ENCODE measurements around the gene CNTNAP5. TPM values are rescaled to one million over a fixed set of nuclear protein-coding genes. Genes with fewer than 3 reads are reported as not detected.

CNTNAP5 gene
- total and polyA plus RNA-seq, 2 of the 13 experiments (the other 11 are each of a cell fraction or from before 2014, with no cell fraction given) = not detected

DNA sequence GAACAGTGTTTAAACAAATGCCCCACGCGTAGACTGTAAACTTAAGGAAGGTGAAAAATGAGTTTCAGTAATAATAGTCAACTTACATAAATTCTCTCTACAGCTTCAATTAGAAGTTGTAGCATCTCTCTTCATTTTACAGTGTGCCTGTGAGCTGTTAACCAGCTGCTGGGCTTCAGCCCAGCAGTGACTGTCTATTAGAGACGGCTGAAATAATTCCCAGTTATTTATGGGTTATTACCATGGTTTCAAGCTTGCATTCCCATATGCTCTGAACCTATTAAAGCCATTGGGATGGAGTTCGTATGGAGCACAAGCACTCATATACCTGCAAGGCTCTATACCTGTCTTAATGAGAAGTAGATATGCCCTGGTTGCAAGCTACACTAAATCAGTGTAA lies 501.1 kb downstream of the CNTNAP5 start (continued):
- TF ChIP-seq, protein P1, sequence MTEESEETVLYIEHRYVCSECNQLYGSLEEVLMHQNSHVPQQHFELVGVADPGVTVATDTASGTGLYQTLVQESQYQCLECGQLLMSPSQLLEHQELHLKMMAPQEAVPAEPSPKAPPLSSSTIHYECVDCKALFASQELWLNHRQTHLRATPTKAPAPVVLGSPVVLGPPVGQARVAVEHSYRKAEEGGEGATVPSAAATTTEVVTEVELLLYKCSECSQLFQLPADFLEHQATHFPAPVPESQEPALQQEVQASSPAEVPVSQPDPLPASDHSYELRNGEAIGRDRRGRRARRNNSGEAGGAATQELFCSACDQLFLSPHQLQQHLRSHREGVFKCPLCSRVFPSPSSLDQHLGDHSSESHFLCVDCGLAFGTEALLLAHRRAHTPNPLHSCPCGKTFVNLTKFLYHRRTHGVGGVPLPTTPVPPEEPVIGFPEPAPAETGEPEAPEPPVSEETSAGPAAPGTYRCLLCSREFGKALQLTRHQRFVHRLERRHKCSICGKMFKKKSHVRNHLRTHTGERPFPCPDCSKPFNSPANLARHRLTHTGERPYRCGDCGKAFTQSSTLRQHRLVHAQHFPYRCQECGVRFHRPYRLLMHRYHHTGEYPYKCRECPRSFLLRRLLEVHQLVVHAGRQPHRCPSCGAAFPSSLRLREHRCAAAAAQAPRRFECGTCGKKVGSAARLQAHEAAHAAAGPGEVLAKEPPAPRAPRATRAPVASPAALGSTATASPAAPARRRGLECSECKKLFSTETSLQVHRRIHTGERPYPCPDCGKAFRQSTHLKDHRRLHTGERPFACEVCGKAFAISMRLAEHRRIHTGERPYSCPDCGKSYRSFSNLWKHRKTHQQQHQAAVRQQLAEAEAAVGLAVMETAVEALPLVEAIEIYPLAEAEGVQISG (CRISPR knock-in tag; IDR thresholded peaks at IDR 0.05) = no peak

DNA sequence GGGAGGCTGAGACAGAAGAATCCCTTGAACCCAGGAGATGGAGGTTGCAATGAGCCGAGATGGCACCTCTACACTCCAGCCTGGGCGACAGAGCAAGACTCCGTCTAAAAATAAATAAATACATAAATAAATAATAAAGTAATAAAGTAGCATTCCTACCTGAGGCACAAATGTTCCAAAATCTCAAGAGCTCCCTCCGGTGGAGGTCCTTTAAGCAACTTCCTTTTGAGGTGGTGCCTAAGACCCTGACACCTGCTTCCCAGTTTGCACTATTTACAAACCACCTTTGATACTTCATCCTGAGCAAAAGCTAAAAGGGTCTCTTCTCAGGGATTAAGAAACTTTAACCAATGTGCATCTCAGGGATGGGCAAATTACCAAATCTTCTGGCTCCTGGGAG lies 505.1 kb downstream of the CNTNAP5 start:
- no peak overlapping the region for H3K4me3 ChIP-seq (replicated peaks in 1 of 3; ENCODE audit: insufficient read depth in 1 of 3, low read depth in 2 of 3, low read length in 3 of 3)
- peaks cover 3% of the 10 kb centered on the region in 2 experiments; a peak in 2 of 5 replicates for H3K27me3 ChIP-seq (ENCODE audit: control insufficient read depth in 1 of 2, insufficient read depth in 2 of 2, low read length in 2 of 2)
- POLR2A ChIA-PET = no interaction called here
- H3K79me2 ChIP-seq (ENCODE audit: insufficient read depth, low read length) = no peaks in the 10 kb centered on the region
- no TSS peak for BruUV-seq (replicated peaks)
- H3K4me2 ChIP-seq (ENCODE audit: low read depth, low read length) = no peak overlapping the region
- no peaks in the 10 kb centered on the region for H4K20me1 ChIP-seq (ENCODE audit: insufficient read depth, low read length)
- no peaks in the 10 kb centered on the region for H3K36me3 ChIP-seq (replicated peaks in 1 of 2; ENCODE audit: control insufficient read depth in 1 of 2, insufficient read depth in 2 of 2, low read length in 2 of 2)
- no peaks in the 10 kb centered on the region for H3K4me1 ChIP-seq (ENCODE audit: insufficient read depth, low read length)
- H3K27ac ChIP-seq (ENCODE audit: extremely low read length, insufficient read depth, low read length) = no peak overlapping the region
- in situ Hi-C loops (cut with HindIII; ENCODE audit: extremely low pct_ligation_motif_present, low pct_unique_long_range_greater_than_20kb) = no loop called here
- 12% methylated on average over 4 of the region's 4 CpGs for WGBS (ENCODE audit: low lambda C conversion rate)
- FAIRE-seq = no peak
- TF ChIP-seq ZNF75D (CRISPR knock-in tag; IDR thresholded peaks at IDR 0.05; ENCODE audit: borderline replicate concordance) = no peak
- no peak for TF ChIP-seq HOXA7 (CRISPR knock-in tag; IDR thresholded peaks at IDR 0.05)
- TF ChIP-seq, protein P2, sequence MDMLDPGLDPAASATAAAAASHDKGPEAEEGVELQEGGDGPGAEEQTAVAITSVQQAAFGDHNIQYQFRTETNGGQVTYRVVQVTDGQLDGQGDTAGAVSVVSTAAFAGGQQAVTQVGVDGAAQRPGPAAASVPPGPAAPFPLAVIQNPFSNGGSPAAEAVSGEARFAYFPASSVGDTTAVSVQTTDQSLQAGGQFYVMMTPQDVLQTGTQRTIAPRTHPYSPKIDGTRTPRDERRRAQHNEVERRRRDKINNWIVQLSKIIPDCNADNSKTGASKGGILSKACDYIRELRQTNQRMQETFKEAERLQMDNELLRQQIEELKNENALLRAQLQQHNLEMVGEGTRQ (IDR thresholded peaks at IDR 0.05; ENCODE audit: low read depth, low read length) = no peak
- TF ChIP-seq, protein P2 (CRISPR knock-in tag; IDR thresholded peaks at IDR 0.05; ENCODE audit: borderline replicate concordance) = no peak
- no peak for TF ChIP-seq HMG20A (CRISPR knock-in tag; IDR thresholded peaks at IDR 0.05; ENCODE audit: borderline replicate concordance)
- no peak for TF ChIP-seq ZNF451 (CRISPR knock-in tag; IDR thresholded peaks at IDR 0.05)
- TF ChIP-seq SRSF9 (IDR thresholded peaks at IDR 0.05; ENCODE audit: borderline replicate concordance, insufficient read depth, low read depth, low read length, poor library complexity, severe bottlenecking) = no peak
- no peak for TF ChIP-seq TP53 (CRISPR knock-in tag; conservative IDR thresholded peaks at IDR 0.05)
- TF ChIP-seq, protein P3, sequence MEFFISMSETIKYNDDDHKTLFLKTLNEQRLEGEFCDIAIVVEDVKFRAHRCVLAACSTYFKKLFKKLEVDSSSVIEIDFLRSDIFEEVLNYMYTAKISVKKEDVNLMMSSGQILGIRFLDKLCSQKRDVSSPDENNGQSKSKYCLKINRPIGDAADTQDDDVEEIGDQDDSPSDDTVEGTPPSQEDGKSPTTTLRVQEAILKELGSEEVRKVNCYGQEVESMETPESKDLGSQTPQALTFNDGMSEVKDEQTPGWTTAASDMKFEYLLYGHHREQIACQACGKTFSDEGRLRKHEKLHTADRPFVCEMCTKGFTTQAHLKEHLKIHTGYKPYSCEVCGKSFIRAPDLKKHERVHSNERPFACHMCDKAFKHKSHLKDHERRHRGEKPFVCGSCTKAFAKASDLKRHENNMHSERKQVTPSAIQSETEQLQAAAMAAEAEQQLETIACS (CRISPR knock-in tag; IDR thresholded peaks at IDR 0.05) = no peak
- TF ChIP-seq JUND (CRISPR knock-in tag; IDR thresholded peaks at IDR 0.05) = no peak
- no peak for TF ChIP-seq ZNF367 (CRISPR knock-in tag; IDR thresholded peaks at IDR 0.05; ENCODE audit: borderline replicate concordance)
- no peak for TF ChIP-seq HOXA5 (CRISPR knock-in tag; IDR thresholded peaks at IDR 0.05)
- no peak for TF ChIP-seq ZKSCAN8 (CRISPR knock-in tag; IDR thresholded peaks at IDR 0.05; ENCODE audit: borderline replicate concordance)
- no peak overlapping the region for H3K9ac ChIP-seq (ENCODE audit: insufficient read depth, low read depth, low read length)
- intact Hi-C loops (cut with micrococcal nuclease; ENCODE audit: unreplicated experiment) = no loop called here
- H2AFZ ChIP-seq (ENCODE audit: low read length) = no peak overlapping the region
- H3K9me3 ChIP-seq (ENCODE audit: low read length) = no peaks in the 10 kb centered on the region
- CTCF ChIA-PET (ENCODE audit: low intra/inter-chr PET ratio, low total read pairs) = no interaction called here
- ATAC-seq = no peak
- no peak for DNase-seq (ENCODE audit: low spot score)
